GM12873 (cell line): ENCODE measurements around the gene CHMP2A.

Experiments
- TF ChIP-seq, protein P1 (sequence below): IDR thresholded peaks from 2 replicates; pipeline ENCODE4 v1.5.1; 2012; ENCODE audit warnings: low read depth, mild to moderate bottlenecking, moderate library complexity, low read length, control low read depth; ENCODE audit not compliant: insufficient read depth; ENCODE audit errors: missing control alignments

CHMP2A gene

DNA sequence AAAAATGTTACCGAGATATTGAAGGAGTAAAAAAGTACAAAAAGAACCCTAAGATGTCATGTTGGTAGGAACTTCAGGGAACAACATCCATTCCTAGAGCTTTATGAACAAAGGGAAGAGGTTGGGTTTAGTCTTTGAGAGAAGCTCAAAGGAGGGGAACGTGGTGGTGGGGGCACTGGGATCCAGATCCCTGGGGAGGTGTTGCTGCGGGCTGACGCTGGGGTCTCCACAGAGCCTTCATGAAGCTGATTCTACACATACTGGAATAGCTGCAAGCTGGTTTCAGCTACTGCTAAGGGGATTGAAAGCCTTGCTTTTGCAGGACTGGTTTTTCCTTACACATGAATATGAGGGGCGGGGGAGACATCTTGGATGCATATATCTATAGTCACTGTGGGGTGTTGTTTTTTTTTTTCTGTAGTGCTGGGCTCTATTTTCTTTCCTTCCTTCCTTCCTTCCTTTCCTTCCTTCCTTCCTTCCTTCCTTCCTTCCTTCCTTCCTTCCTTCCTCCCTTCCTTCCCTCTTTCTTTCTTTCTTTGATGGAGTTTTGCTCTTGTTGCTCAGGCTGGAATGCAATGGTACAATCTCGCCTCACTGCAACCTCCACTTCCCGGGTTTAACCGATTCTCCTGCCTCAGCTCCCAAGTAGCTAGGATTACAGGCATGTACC, 24.7 kb upstream of the CHMP2A start:
- TF ChIP-seq, protein P1, sequence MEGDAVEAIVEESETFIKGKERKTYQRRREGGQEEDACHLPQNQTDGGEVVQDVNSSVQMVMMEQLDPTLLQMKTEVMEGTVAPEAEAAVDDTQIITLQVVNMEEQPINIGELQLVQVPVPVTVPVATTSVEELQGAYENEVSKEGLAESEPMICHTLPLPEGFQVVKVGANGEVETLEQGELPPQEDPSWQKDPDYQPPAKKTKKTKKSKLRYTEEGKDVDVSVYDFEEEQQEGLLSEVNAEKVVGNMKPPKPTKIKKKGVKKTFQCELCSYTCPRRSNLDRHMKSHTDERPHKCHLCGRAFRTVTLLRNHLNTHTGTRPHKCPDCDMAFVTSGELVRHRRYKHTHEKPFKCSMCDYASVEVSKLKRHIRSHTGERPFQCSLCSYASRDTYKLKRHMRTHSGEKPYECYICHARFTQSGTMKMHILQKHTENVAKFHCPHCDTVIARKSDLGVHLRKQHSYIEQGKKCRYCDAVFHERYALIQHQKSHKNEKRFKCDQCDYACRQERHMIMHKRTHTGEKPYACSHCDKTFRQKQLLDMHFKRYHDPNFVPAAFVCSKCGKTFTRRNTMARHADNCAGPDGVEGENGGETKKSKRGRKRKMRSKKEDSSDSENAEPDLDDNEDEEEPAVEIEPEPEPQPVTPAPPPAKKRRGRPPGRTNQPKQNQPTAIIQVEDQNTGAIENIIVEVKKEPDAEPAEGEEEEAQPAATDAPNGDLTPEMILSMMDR, result no peak

DNA sequence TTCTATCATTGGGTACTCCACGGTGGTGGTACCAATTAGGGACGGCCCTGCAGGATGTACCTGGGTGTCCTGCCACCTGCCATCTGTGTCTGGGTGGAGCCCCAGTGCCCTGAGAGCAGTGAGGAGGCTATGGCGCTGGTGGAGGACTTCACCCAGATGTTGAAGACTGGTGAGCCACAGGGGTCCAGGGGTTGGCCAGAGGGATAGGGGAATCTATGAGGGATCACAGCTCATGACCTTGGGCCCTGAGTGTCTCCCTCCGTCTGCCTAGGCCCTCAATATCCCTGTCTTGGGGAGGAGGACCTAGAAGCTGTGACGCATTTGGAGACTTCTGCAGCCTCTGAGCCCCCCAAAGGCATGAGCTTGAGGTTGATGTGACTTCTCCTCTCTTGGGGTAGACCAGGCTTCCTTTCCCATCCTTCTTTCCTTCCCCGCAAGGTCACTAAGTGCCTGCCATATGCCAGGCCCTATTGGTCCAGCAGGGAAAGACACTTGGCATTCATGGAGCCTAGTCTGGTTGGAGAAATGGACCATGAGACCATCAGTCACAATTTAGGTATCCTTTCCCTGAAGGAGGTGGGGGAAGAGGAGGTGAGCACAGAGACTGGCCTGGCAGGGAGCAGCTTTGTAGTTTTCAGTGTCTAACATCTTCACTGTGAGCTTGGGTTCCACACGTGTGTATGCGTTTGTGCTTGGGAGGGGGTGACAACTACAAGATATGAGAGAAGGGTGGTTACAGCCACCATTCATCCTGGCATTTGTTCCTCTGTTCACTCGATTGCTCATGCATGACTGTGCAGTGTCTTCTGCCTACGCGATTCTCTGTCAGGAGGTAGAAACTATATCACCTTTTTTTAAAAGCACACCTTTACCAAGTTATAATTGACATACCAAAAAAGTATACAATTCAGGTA, 23.4 kb upstream of the CHMP2A start:
- TF ChIP-seq, protein P1, result no peak

DNA sequence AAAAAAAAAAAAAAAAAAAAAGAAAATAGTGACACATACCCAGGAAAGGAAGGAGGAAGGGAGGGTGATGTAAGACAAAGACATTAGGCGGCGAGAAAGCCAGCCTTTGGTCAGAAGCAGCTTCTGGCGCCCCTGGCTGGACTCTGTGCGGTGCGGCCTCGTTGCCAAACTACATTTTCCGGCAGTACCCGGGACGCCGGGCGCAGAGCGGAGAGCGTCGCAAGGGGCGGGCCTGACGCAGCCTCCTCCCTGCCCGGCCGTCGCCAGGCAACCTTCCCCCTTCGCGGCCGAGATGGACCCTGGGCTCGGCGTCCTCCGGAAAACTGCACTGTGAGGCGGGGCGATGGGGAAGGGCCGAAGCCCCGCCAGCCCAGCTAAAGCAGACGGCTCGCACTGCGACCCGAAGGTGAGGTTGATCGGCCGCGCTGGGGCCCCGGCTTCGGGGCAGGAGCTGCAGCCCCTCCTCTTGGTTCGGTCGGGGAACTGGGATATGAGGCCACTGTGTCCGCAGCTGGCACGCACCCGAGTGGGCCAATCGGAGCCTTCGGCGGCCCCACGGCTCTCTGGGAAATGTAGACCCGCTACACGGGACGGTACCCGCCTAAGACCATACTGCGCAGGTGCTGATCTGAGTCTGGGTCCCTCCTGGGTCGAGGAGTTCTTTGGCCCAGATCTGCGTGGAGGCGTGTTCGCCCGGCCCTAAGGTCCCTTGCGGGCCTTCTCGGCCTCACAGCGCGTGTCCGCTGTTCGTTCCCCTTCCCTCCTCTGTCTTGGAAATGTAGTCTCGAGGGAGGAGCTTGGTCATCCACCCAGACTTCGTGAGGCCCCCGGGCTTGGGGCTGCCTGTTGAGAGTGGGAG, 20.5 kb upstream of the CHMP2A start:
- TF ChIP-seq, protein P1, result peak; percentile 7

DNA sequence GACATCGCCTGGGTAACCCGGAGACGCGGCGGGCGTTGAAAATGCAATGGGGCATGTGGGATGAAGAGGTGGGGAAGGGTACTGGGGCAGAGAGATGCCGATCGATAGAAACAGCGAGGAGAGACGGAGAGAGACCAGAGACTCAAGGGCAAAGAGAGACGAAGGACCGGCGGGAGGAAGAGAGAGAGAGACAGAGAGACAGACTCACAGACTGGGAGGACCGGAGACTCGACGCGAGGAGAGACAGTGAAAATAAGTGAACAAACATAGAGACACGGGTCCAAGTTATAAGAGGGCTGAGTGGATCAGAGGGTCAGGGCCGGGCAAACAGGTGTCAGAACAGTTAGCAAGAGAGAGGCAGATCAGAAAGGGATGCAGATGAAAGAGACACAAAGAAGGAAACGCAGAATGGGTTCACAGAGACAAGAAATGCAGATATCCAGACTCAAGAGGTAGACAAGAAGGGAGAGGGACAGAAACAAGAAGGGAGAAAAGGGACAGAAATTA, 18.8 kb upstream of the CHMP2A start:
- TF ChIP-seq, protein P1, result no peak

DNA sequence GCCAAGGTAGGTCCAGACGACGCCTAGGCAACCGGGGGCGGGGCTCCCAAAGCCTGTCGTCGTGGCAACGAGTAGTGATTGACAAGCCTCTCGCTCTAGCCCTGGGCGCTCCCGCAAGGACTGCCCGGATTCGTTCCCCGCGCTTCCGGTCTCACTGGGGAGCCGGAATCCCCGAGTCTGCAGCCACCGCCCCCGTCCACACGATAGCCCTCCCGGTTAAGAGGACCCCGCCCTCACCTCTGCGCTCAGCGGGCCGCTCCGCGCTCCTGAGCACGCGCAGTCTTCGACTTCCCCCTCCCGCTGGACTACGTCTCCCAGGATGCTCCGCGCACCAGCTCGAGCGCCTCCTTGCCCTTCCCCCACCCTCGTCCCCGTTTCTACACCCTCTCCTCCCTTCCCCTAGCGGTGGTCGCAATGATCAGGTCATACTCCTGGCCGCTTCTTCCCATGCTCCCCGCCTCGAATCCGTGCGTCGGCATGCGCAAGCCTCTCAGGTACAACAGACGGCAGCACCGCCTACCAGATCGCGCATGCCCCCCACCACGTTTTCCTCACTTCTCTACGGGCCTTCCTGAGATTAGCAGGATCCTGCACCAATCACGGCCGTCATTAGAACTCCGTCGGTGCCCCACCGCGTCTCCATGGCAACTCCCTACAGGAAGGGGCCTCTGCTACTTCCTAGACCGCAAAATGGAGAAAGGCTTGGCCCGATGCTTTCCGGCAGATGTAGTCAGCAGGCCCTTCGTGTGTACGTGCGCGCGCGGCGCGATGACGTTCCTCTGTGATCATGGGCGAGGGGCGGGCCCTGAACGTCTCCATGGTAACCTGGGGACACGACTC, 18.1 kb upstream of the CHMP2A start, which contains the start of gene MZF1:
Gene MZF1 (minus strand): TSS at position 518 of the 840 bp plus-strand sequence. CDS start 1,946 bp downstream, outside the sequence.
- TF ChIP-seq, protein P1, result peak; percentile 16

DNA sequence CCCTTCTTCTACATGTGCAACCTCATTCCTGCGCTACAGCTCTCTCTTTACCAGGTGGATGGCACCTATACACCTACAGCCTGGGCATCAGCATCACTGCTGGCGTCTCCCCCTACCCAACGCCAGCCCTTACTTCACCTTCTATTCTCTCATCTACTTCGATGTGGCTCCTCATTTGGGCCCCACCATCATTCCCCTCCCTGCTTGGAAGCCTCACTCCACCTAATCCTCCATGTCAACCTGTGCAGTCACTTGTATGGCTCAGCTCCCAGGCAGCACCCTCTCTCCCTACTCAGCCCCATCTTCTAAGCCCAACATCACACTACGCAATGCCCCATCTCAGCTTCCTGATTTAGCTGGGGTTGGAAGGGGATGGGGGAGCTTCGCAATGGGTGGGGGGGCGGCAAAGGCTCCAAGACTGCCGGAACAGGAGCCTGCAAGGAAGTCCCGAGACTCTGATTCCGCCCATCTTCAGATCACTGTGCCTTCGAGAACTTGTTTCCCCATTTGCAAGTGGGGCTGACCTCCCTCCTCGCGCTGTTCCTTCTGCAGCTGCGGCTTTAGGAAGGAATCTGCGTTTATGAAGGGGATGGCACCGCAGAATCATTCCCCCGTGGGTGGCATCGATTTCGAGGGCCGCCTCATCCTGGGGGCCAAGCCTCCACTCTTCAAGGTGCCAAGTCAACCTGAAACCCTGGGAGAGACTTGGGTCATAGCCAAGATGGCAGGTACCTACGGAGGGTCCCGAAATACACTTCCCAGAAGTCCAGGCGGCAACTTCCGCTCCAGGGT, 17.3 kb upstream of the CHMP2A start:
- TF ChIP-seq, protein P1, result no peak
